Uterus (tissue), 2 donors: ENCODE results near the gene PRMT2.

Experiments used
- CTCF ChIP-seq, 4 experiments: fragments of 200-600 bp in 2 of 4; fragments of 450-650 bp in 2 of 4; sonication (generic) in 2 of 4; IDR thresholded peaks; one replicate each; pipeline ENCODE4 v1.5.1; 2016 to 2019; ENCODE audit warnings: antibody characterized with exemption in 4 of 4, mild to moderate bottlenecking in 2 of 4, moderate library complexity in 1 of 4
- POLR2A ChIP-seq, 2 donors: fragments of 450-650 bp; IDR thresholded peaks; one replicate each; pipeline ENCODE4 v1.6.1; 2016; ENCODE audit warnings: antibody characterized with exemption in 2 of 2, mild to moderate bottlenecking in 1 of 2, moderate library complexity in 1 of 2

GRCh38 chr21:46608672-46609111 is 26.8 kb upstream of the PRMT2 start:
- TF ChIP-seq CTCF (IDR thresholded peaks at IDR 0.05) (no peak), POLR2A (IDR thresholded peaks at IDR 0.05) (no peak)
